GM12801 (cell line): Measurements from ENCODE around the gene STPG1.

ENCODE experiments used
- TF ChIP-seq, protein P1 (sequence below): IDR thresholded peaks from one replicate; pipeline ENCODE4 v1.5.1; 2011; ENCODE audit warnings: control low read depth; ENCODE audit not compliant: insufficient read length; ENCODE audit errors: extremely low read depth

Gene STPG1

DNA sequence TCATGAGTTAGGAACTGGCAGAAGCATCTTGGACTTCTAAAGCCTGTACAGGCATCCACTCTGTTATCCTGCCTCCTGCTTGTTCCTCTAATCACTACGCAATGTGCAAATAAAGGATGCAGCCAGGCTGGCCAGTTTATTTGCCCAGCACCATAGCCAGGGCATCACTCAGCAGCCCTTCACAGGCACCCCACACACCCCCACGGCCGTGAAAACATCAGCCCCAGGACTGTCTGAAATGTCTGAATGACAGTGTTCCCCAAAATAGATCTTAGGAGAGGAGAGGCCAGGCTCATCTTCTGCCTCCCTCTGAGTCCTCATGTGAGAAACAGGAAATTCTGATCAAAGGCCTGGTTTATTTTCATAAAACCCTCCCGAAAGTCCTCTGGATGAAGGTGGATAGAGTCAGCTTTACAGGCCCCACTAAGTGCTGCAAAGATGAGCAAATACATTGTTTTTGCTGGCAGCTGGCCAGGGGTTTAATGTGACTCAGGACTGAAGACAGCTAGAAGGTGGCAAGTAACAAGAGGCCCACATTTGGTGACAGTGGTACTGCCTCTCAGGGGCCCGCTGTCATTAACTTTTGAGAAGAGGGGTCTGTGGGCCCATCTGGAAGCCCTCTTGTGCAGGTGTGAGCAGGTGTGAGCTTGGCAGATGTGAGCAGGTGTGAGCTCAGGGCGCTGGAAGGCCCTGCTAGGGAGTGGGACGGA, 61.5 kb downstream of the STPG1 start:
- TF ChIP-seq, protein P1, sequence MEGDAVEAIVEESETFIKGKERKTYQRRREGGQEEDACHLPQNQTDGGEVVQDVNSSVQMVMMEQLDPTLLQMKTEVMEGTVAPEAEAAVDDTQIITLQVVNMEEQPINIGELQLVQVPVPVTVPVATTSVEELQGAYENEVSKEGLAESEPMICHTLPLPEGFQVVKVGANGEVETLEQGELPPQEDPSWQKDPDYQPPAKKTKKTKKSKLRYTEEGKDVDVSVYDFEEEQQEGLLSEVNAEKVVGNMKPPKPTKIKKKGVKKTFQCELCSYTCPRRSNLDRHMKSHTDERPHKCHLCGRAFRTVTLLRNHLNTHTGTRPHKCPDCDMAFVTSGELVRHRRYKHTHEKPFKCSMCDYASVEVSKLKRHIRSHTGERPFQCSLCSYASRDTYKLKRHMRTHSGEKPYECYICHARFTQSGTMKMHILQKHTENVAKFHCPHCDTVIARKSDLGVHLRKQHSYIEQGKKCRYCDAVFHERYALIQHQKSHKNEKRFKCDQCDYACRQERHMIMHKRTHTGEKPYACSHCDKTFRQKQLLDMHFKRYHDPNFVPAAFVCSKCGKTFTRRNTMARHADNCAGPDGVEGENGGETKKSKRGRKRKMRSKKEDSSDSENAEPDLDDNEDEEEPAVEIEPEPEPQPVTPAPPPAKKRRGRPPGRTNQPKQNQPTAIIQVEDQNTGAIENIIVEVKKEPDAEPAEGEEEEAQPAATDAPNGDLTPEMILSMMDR, result no peak

DNA sequence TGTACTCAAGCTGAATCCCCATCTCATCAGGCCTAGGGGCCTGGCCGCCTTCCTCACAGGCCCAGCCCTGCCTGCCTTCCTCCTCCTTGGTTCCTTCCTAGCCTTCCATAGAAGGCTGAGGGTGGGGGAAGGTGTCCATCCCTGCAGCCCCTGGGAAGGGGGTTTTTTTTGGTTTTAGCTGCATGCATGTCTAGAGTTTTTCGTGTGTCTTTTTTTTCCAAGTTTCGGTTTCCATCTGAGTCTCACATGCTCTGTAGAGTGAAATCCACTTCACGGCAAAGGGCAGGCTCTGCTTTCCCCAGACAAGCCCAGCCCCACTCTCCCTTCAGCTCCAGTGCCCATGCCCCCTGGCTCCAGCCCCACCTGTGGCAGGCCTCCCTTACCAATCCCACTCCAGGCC, 62.3 kb downstream of the STPG1 start:
- TF ChIP-seq, protein P1, result no peak

DNA sequence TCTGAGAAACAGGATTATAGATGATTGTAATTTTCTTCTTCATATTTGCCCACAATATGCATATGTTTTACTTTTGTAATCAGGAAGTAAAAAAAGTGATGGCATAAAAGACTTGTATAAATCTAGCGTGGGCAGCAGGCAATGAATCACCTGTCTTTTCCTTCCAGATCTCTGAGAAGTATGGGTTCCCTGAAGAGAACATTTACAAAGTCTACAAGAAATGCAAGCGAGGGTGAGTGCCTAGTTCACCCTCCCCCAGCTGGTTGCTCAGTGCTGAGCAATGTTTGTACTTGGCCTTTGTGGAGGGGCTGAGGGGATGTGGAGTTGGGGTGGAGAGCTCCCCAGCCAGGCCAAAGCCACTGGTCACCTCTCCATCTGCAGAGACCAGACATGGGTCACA, 63.7 kb downstream of the STPG1 start:
- TF ChIP-seq, protein P1, result no peak

DNA sequence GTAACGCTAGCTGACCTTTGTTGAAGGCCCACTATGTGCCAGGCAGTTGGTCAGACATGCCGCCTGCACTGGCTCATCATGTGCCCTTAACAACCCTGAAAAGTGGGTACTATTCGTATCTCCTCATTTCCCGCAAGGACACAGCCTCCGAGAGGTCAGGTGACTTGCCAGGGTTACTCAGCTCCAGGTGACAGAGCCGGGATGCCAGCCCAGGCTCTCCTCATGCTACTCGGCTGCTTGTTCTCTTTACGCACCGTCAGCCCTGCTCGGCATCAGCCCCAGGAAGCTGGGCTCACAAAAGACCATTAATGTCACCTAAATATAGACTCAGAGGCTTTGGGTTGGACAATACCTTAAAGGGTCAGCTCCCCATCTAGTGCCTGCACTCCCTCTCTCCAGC, 65.4 kb downstream of the STPG1 start:
- TF ChIP-seq, protein P1, result no peak

DNA sequence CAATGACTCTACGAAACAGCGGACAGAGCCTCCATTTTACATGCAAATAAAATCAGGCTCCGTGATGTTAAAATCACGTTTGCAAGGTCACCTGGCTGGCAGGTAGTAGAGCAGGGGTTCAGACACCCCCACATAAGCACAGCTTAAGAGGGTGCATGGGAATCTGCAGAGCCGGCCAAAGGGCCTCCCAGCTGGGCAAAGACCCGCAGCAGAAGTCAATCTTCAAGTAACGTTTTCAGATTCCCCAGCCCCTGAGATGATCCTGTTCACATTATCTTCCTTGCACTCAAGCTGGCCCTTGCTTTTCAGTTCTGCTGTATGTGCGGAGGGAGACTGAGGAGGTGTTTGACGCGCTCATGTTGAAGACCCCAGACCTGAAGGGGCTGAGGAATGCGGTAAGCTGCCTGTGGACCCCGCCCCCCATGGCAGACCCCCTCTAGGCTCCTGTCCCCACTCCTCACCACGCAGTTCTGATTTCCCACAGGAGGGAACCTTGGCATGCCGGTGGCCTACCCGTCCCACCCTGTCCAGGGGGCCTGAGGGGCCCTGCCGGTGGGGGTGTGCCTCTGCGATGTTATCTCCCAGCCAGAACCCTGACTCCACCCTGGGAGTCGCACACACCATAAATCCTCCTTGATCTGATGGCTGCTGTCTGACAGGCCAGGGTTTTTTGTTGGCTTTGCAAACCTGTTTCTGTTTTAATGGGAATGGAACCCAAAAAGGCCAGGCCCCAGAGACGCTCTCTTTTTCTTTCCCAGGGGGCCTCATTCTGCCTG, 66.2 kb downstream of the STPG1 start:
- TF ChIP-seq, protein P1, result no peak

DNA sequence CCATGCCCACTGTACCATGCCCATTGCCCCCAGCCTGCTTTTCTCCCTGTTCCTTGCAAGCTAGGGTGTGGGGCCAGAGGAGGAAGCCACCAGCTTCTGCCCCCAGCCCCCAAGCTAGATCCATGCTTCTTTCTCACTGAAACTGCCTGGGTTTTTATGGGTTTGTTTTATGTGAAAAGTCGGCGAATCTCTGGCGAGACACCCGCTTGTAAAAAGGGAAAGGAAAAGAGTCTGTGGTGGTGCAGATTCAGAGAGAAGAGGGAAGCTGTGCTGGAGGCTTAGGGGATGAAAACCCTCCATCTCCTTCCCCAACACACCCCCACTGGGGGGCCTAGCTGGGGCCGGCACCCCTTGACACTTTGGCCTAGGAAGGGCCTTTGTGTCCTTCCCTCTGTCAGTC, 68.2 kb downstream of the STPG1 start:
- TF ChIP-seq, protein P1, result no peak

DNA sequence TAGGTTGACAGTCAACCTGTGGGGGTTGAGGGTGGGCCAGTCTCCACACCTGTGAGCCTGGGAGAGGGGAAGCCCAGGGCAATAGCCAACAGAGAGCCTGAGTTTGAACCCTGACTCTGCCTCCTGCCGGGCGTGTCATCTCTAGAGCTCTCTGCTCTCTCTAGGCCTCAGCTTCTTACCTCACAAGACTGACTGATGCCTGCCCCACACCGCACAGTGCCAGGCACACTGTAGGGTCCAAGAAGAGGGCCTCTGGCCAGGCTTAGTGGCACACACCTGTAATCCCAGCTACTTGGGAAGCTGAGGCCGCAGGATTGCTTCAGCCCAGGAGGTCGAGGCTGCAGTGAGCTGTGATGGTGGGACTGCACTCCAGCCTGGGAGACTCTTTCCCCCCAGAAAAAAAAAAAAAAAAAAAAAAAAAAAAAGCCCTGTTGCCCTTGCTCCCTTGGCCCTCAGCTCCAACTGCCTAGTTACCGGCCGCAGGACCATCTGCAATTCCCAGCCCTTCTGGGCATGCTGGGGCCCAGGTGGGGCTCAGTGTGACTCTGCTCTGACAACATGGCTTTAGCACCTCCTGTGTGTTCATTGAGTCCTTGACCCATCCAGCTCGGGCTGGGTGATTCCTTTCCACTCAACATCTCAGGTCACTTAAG, 69.4 kb downstream of the STPG1 start:
- TF ChIP-seq, protein P1, result no peak
